Mammary epithelial cell (primary cell): Measurements from ENCODE around the gene CELF4.

Source experiments
- CTCF ChIP-seq, 2 donors: IDR thresholded peaks in 1 of 2; conservative IDR thresholded peaks in 1 of 2; 2 replicates each; pipeline ENCODE4 v1.5.1; 2011 to 2012; ENCODE audit warnings: inconsistent platforms in 2 of 2, low read length in 2 of 2, mild to moderate bottlenecking in 2 of 2, control low read depth in 1 of 2, low read depth in 1 of 2; ENCODE audit not compliant: insufficient read depth in 1 of 2; ENCODE audit errors: extremely low read depth in 1 of 2
- EZH2 ChIP-seq: IDR thresholded peaks from 2 replicates; pipeline ENCODE4 v1.6.1; 2012; ENCODE audit warnings: low read length, inconsistent platforms, borderline replicate concordance

GRCh38 chr18:37389041-37389440 lies 176.6 kb downstream of the CELF4 start:
- no peak for TF ChIP-seq CTCF (conservative IDR thresholded peaks at IDR 0.05 in 1 of 2, IDR thresholded peaks at IDR 0.05 in 1 of 2; ENCODE audit: extremely low read depth in 1 of 2, insufficient read depth in 1 of 2, low read depth in 1 of 2, low read length in 2 of 2)
- TF ChIP-seq EZH2, result no peak
